GM21447 (cell line): ENCODE measurements around the gene BAZ2B.

Experiments
- ATAC-seq: cut with Tn5 transposase; IDR thresholded peaks from one replicate; pipeline ENCODE4 v1.9.1; 2021; ENCODE audit not compliant: unreplicated experiment

BAZ2B gene

GRCh38 chr2:159617646-159618045, 1.3 kb upstream of the BAZ2B start:
- no peak for ATAC-seq

DNA sequence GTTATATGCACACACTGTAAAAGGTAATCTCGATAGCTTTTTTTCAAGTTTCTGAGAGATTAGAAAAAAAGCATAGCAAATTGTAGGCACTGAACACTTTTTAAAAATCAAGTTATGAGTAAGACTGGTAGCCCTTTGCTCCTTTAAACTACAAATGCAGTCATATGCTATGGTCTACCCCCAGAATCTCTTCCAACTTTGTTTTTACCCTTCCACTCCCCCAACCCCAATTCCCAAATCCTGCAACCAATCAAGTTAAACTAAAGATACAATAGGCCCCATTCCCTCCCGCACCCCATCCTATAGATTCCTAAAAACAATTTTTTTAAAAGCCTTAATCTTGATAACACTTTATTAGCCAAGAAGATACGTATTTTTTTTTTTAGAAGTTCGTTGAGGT, 752 bp upstream of the BAZ2B start:
- no peak for ATAC-seq

- peak; percentile 74 for ATAC-seq
Measured at GRCh38 chr2:159615367-159616285, 722 bp downstream of the BAZ2B start.

DNA sequence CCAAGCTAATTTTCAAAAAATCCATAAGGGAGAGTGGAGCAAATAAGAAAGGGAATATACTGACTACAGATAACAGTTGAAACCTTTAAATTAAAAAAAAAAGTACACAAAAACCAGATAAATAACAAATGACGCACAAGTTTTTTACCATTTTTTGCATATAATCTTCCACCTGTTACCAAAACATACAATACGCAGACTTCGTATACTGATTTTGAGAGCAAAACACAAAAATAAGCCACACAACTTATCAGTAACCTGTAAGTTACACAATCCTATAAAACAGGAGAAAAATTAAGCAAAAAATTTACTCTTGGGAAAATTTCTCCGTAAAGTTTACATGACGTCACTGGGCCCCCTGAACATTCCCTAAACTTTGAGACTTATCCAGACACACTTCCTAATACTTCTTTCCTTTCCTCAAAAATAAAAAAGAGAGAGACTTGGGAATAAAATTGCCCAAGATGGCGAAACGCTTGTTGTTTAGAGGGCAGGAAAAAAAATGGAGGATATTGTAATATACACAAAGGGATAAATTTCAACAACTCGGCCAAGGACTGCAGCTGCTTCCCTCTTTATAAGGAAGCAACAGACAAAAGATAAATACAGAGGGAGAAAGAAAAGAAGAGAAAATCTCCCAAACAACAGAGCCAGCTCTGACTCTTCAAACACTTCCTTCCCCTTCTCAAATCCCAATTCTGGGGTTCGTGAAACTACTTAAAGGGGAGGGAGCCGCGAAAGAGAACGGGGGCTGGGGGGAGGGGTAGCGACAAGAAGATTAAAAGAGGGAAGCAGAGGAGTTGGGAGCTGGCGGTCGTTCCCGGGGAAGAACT, 1.6 kb downstream of the BAZ2B start:
- peak; percentile 14 for ATAC-seq

DNA sequence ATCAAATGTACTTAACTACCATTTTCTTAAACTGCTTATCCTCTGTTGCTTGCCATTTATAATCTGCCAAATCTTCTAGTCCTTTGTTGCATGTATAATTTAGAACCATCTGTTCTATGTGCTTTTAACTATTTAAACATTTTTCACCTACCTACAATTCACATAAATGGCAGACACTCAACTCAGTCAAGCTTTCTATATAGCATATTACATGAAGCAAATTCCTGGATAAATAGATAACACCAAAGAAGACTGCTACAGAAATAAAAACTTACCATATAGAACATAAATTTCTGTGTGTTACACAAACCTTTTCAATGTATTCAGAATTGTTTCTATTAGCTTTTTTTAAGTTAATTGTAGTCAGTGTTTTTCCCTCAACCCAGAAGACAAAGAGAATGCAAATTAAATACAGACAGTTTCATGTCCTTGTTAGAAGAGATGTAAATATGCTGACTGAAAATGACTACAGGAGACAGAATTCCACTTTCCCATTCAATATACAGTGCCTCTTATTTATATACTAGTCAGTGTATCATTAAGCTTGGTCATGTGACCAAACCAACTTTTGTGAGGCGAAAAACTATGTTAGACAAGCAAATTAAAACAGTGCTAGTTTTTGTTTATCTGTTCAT, 2.6 kb downstream of the BAZ2B start:
- no peak for ATAC-seq

DNA sequence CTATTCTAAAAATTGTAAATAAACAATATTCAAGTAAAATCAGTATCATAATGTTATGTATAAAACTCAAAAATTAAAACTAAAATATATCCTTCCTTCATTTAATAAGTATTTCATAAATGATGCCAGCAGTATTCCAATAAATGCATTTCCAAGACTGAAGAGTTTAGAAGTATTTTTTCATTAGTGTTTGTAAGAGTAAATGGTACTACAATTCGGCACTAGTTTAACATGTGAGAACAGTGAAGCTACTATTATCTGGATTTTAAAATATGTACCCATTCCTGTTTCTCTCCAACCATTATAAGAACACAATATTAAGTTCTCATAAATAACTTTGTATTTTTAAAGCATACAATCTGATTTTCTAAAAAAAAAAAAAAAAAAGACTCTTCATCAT, 3.3 kb downstream of the BAZ2B start:
- ATAC-seq, result no peak

- ATAC-seq, result no peak
Measured at GRCh38 chr2:159612255-159612901, 4.0 kb downstream of the BAZ2B start.

DNA sequence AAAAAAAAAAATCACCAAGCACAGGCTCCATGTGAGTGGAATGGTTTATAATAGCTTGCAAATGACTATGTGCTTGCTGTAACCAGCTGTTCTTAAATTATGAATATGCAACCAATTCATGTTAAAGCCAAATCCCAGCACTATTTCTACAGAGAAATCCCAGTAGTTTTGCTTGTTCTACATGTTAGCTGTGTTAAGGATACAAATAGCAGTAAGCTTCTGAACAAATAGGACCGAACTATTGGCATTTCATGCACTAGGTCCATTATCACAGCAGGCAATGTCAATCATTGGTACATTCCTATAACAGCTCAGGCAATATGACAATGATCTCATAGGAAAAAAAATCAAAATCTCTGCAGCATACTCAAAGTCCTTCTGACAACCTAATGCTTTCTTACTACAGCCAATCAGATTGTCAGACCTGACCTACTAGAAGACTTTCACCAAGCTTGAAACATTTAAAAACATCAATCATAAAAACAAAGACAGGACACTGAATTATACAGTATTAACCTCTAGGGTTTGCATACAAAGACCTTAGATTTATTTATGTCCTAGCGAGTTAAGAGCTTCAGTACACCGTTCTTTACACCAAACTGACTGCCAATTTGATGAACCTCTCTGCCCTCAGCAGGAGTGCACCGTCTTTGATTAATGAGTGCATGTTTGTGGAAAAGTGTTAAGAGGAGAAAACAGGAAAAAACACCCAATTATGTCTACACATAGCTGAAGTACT, 6.4 kb downstream of the BAZ2B start:
- no peak for ATAC-seq

DNA sequence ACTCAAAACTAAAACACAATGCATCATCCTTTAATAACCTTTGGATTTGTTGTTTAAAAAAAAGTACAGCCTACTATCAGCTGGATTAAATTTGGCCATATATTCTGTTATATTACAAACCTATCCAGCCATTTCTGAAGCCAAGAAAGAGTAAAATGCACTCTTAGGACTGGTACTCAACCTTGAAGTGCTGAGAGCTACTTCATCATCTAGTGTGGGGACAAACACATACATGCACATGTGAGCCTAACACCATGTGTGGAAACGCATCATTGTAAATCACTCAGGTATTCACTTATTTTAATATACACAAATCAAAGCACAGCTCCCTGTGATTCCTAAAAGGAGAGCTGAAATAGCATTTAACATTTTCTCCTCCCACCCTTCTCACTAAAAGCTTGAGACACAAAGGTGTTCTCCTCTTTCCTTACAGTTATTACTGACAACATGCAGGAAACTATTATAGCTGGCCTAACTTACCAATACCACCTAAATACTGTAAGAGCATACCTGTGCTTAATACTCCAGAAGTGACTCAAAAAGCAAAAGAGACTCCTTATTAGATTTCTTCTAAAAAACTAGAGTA, 7.5 kb downstream of the BAZ2B start:
- ATAC-seq, result no peak

GRCh38 chr2:159608108-159608507, 8.2 kb downstream of the BAZ2B start:
- no peak for ATAC-seq

GRCh38 chr2:159606287-159606686, 10.1 kb downstream of the BAZ2B start:
- ATAC-seq, result no peak

DNA sequence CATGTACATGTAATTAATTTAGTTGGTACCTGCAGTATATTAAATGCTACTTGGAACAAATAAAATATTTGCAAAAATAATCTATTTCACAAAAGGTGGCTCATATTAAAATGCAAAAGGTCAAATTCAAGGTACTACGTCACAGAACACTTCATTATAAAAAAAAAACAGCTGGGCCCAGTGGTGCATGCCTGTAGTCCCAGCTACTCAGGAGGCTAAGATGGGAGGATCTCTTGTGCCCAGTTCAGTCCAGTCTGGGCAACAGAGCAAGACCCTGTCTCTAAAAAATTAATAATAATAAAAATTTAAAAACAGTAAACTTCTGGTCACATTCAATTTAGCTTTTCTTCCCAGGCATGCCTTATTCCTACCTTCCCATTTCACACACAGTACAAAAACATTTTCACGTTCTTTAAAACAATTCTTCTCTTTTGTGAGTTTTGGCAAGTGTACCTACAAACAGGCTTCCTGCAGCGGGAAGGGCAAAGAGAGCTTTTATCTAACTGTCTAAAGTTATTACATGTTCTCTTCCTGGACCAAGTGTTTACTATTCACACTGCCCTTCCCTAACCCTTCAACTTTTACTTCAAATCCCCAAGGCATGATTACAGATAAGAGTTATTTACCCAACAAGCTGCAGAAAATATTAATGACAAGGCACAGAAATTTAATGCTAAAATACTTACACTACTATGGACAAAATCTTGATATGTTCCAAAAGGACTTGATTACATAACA, 10.7 kb downstream of the BAZ2B start:
- no peak for ATAC-seq

- no peak for ATAC-seq
Measured at GRCh38 chr2:159604159-159604558, 12.2 kb downstream of the BAZ2B start.

DNA sequence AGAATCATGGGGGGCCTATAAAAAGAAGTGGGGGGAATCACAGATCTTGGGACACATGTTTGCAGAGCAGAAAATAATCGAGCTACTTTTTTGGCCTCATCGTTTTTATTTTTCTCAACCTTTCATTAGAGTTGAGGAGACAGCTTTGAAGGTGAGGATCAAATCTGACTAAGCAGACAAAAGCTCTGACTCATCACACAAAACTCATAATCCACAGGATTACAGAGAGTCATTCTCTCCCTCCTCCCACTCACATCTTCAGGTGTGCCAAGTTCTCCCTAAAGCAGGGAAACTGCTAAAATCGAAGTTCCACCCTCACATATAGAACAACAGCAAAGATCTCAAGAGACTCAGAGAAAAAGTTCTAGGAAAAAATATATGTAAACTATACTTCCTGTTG, 15.6 kb downstream of the BAZ2B start:
- ATAC-seq, result no peak

DNA sequence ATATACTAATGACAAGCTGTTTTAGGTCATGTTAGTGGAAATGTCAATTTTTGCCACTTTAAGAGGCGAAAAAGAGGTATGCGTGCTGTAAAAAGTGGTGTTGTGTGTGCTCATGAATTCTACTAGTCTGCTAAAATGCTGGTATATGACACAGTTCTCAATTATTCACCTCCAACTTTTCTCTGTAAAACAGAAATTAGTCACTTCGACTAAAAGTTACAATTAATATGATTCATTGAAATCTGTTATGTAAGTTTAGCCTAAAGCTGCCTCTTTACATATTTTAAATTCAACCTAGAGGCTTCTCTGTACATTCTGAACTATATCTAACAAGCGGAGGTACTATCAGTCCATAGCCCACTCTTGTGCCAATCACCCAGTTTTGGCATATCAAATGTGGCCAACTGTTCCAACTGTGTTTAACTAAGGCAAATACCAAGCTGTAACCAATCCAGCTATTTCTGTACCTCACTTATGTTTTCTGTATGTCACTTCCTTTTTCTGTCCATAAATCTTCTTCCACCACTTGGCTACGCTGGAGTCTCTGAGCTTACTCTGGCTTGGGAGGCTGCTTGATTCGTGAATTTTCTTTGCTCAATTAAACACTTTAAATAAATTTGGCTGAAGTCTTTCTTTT, 20.8 kb downstream of the BAZ2B start:
- no peak for ATAC-seq

GRCh38 chr2:159592441-159592840, 23.9 kb downstream of the BAZ2B start:
- ATAC-seq, result no peak

- ATAC-seq, result no peak
Measured at GRCh38 chr2:159591221-159591620, 25.1 kb downstream of the BAZ2B start.

GRCh38 chr2:159589286-159589685, 27.1 kb downstream of the BAZ2B start:
- no peak for ATAC-seq

DNA sequence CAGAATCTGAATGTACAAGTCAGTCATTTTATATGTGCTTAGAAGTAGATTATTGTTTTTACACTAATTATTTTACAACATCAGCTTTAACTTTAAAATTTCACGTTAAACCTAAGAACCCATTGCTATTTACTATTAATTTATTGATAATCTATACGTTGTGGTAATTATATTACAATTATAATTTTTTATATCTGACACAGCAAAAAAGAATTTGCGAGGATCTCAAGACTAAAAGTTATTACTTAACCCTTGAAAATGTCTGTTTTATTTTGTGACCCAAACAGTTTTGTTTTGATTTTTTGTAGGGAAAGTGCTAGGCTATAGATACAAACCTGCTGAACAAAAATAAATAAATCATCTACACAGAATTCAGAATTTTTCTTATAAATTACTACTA, 30.3 kb downstream of the BAZ2B start:
- ATAC-seq, result no peak
